Loucy (cell line): Measurements from ENCODE around the gene BARHL1.

Experiments
- CTCF ChIP-seq: fragments of 200-600 bp; sonication (generic); conservative IDR thresholded peaks from 2 replicates; pipeline ENCODE4 v1.5.1; 2014; ENCODE audit warnings: mild to moderate bottlenecking, antibody characterized with exemption, low read length
- EZH2phosphoT487 ChIP-seq: fragments of 200-600 bp; IDR thresholded peaks from 2 replicates; pipeline ENCODE4 v1.6.1; 2018; ENCODE audit warnings: antibody characterized with exemption, mild to moderate bottlenecking, moderate library complexity, borderline replicate concordance

GRCh38 chr9:132594412-132594811 is 12.0 kb downstream of the BARHL1 start:
- TF ChIP-seq CTCF = no peak
- TF ChIP-seq EZH2phosphoT487 = no peak
